ENCODE results near the gene PID1.

Gene PID1

GRCh38 chr2:229033816-229034215 is 237.3 kb downstream of the PID1 start:
- no peak for DNase-seq (ENCODE audit: extremely low read depth in 1 of 2, low read depth in 1 of 2)

- no peak for DNase-seq (ENCODE audit: extremely low read depth in 1 of 2, low read depth in 1 of 2)
Measured at GRCh38 chr2:229032608-229033234, 238.4 kb downstream of the PID1 start.

- DNase-seq (ENCODE audit: extremely low read depth in 1 of 2, low read depth in 1 of 2) = no peak
Measured at GRCh38 chr2:229027353-229028105, 243.6 kb downstream of the PID1 start.

- DNase-seq (ENCODE audit: extremely low read depth in 1 of 2, low read depth in 1 of 2) = no peak
Measured at GRCh38 chr2:229025653-229026052, 245.4 kb downstream of the PID1 start.

- DNase-seq (ENCODE audit: extremely low read depth in 1 of 2, low read depth in 1 of 2) = no peak
Measured at GRCh38 chr2:229022652-229023051, 248.4 kb downstream of the PID1 start.

GRCh38 chr2:229022071-229022470 is 249.0 kb downstream of the PID1 start:
- no peak for DNase-seq (ENCODE audit: extremely low read depth in 1 of 2, low read depth in 1 of 2)

GRCh38 chr2:229009816-229010215 is 261.3 kb downstream of the PID1 start:
- no peak for DNase-seq (ENCODE audit: extremely low read depth in 1 of 2, low read depth in 1 of 2)

- DNase-seq (ENCODE audit: extremely low read depth in 1 of 2, low read depth in 1 of 2) = no peak
Measured at GRCh38 chr2:229003256-229003655, 267.8 kb downstream of the PID1 start.

- no peak for DNase-seq (ENCODE audit: extremely low read depth in 1 of 2, low read depth in 1 of 2)
Measured at GRCh38 chr2:229001196-229001595, 269.9 kb downstream of the PID1 start.

GRCh38 chr2:228999326-228999725 is 271.8 kb downstream of the PID1 start:
- DNase-seq (ENCODE audit: extremely low read depth in 1 of 2, low read depth in 1 of 2) = no peak

GRCh38 chr2:228988786-228989185 is 282.3 kb downstream of the PID1 start:
- DNase-seq (ENCODE audit: extremely low read depth in 1 of 2, low read depth in 1 of 2) = no peak

- no peak for DNase-seq (ENCODE audit: extremely low read depth in 1 of 2, low read depth in 1 of 2)
Measured at GRCh38 chr2:228987441-228988155, 283.5 kb downstream of the PID1 start.

GRCh38 chr2:228986961-228987360 is 284.1 kb downstream of the PID1 start:
- no peak for DNase-seq (ENCODE audit: extremely low read depth in 1 of 2, low read depth in 1 of 2)

GRCh38 chr2:228983700-228984099 is 287.4 kb downstream of the PID1 start:
- DNase-seq (ENCODE audit: extremely low read depth in 1 of 2, low read depth in 1 of 2) = no peak

GRCh38 chr2:228974169-228974568 is 296.9 kb downstream of the PID1 start:
- DNase-seq (ENCODE audit: extremely low read depth in 1 of 2, low read depth in 1 of 2) = no peak

Data from activated CD8-positive, alpha-beta memory T cell treated with anti-CD3 and anti-CD28 coated beads for 1 hour (primary cell).